H9 (cell line): ENCODE data around the gene NBEAL2. TPM values are rescaled to one million over a fixed set of nuclear protein-coding genes. Genes with fewer than 3 reads are reported as not detected.

Source experiments
- DNase-seq: peaks from one replicate; pipeline ENCODE4 v3.0.0-alpha.2; 2017
- H2AFZ ChIP-seq: one replicate; pipeline ENCODE4 v1.6.1; 2013; ENCODE audit warnings: mild to moderate bottlenecking, low read length, control low read depth, moderate library complexity
- H2AK5ac ChIP-seq: 2 replicates; pipeline ENCODE4 v1.6.1; 2013; ENCODE audit warnings: low read length, control low read depth, mixed read lengths; ENCODE audit not compliant: insufficient read length
- H2BK120ac ChIP-seq: one replicate; pipeline ENCODE4 v1.6.1; 2013; ENCODE audit warnings: low read depth, mild to moderate bottlenecking, low read length, control low read depth, inconsistent platforms; ENCODE audit not compliant: poor library complexity, severe bottlenecking
- H2BK12ac ChIP-seq: 2 replicates; pipeline ENCODE4 v1.6.1; 2013; ENCODE audit warnings: low read length, control low read depth, mixed read lengths, low read depth; ENCODE audit not compliant: insufficient read length
- H2BK15ac ChIP-seq: 2 replicates; pipeline ENCODE4 v1.6.1; 2013; ENCODE audit warnings: low read depth, low read length, control low read depth
- H2BK20ac ChIP-seq: one replicate; pipeline ENCODE4 v1.6.1; 2013; ENCODE audit warnings: low read depth, mild to moderate bottlenecking, low read length, control low read depth, inconsistent platforms; ENCODE audit not compliant: poor library complexity, severe bottlenecking
- H2BK5ac ChIP-seq: 2 replicates; pipeline ENCODE4 v1.6.1; 2013; ENCODE audit warnings: low read length, control low read depth, mixed read lengths; ENCODE audit not compliant: insufficient read length
- H3K14ac ChIP-seq: 2 replicates; pipeline ENCODE4 v1.6.1; 2013; ENCODE audit warnings: low read length, control low read depth; ENCODE audit not compliant: insufficient read depth
- H3K18ac ChIP-seq: 2 replicates; pipeline ENCODE4 v1.6.1; 2013; ENCODE audit warnings: low read depth, mild to moderate bottlenecking, mixed read lengths, low read length, control low read depth; ENCODE audit not compliant: insufficient read length
- H3K23ac ChIP-seq: 2 replicates; pipeline ENCODE4 v1.6.1; 2013; ENCODE audit warnings: low read length, control low read depth, mixed read lengths, low read depth; ENCODE audit not compliant: insufficient read length
- H3K23me2 ChIP-seq: 2 replicates; pipeline ENCODE4 v1.6.1; 2013; ENCODE audit warnings: low read depth, mild to moderate bottlenecking, mixed read lengths, low read length, control low read depth; ENCODE audit not compliant: insufficient read length, poor library complexity, severe bottlenecking
- H3K27ac ChIP-seq: 2 replicates; pipeline ENCODE4 v1.5.1; 2013; ENCODE audit warnings: low read length, control low read depth, mixed read lengths, low read depth; ENCODE audit not compliant: insufficient read length
- H3K27me3 ChIP-seq: 2 replicates; pipeline ENCODE4 v1.6.1; 2013; ENCODE audit warnings: low read length, control low read depth, inconsistent platforms; ENCODE audit not compliant: insufficient read depth
- H3K4ac ChIP-seq: 2 replicates; pipeline ENCODE4 v1.6.1; 2013; ENCODE audit warnings: low read depth, mild to moderate bottlenecking, control low read depth, inconsistent platforms, low read length, moderate library complexity
- H3K4me1 ChIP-seq: 2 replicates; pipeline ENCODE4 v1.6.1; 2013; ENCODE audit warnings: low read length, control low read depth, inconsistent platforms; ENCODE audit not compliant: insufficient read depth
- H3K4me2 ChIP-seq: 2 replicates; pipeline ENCODE4 v1.6.1; 2013; ENCODE audit warnings: low read length, control low read depth, mixed read lengths; ENCODE audit not compliant: insufficient read length, insufficient read depth
- H3K56ac ChIP-seq: 2 replicates; pipeline ENCODE4 v1.6.1; 2013; ENCODE audit warnings: low read depth, mild to moderate bottlenecking, mixed read lengths, low read length, control low read depth; ENCODE audit not compliant: insufficient read length
- H3K79me1 ChIP-seq: 2 replicates; pipeline ENCODE4 v1.6.1; 2013; ENCODE audit warnings: low read depth, mild to moderate bottlenecking, moderate library complexity, low read length, control low read depth, inconsistent platforms; ENCODE audit not compliant: insufficient read depth, poor library complexity, severe bottlenecking
- H3K79me2 ChIP-seq: 2 replicates; pipeline ENCODE4 v1.6.1; 2013; ENCODE audit warnings: low read length, control low read depth, inconsistent platforms; ENCODE audit not compliant: insufficient read depth
- H3K9ac ChIP-seq: 2 replicates; pipeline ENCODE4 v1.6.1; 2013; ENCODE audit warnings: low read length, control low read depth, mixed read lengths; ENCODE audit not compliant: insufficient read length; ENCODE audit errors: extremely low read depth
- H3K9me3 ChIP-seq: one replicate; pipeline ENCODE4 v1.6.1; 2013; ENCODE audit warnings: low read depth, low read length, inconsistent platforms; ENCODE audit not compliant: control insufficient read depth
- H3T11ph ChIP-seq: one replicate; pipeline ENCODE4 v1.6.1; 2013; ENCODE audit warnings: mild to moderate bottlenecking, low read length, control low read depth, inconsistent platforms
- H4K20me1 ChIP-seq: one replicate; pipeline ENCODE4 v1.6.1; 2013; ENCODE audit not compliant: control insufficient read depth, insufficient read length, insufficient read depth
- H4K5ac ChIP-seq: 2 replicates; pipeline ENCODE4 v1.6.1; 2013; ENCODE audit warnings: low read depth, mild to moderate bottlenecking, mixed read lengths, low read length, control low read depth; ENCODE audit not compliant: insufficient read length
- H4K8ac ChIP-seq: replicated peaks from 2 replicates; pipeline ENCODE4 v1.6.1; 2013; ENCODE audit warnings: low read length, control low read depth, mixed read lengths, low read depth; ENCODE audit not compliant: insufficient read length
- H4K91ac ChIP-seq: 2 replicates; pipeline ENCODE4 v1.6.1; 2013; ENCODE audit warnings: low read depth, mild to moderate bottlenecking, moderate library complexity, mixed read lengths, low read length, control low read depth; ENCODE audit not compliant: insufficient read length
- H3K27ac Mint-ChIP-seq, 3 experiments: 2 replicates in 2 of 3; 3 replicates in 1 of 3; pipeline ENCODE4 v1.8.0; 2020 to 2021; ENCODE audit warnings: mixed read lengths in 3 of 3, mild to moderate bottlenecking in 1 of 3, moderate library complexity in 1 of 3
- H3K27me3 Mint-ChIP-seq: 2 replicates; pipeline ENCODE4 v1.8.0; 2021; ENCODE audit warnings: low read depth, mild to moderate bottlenecking, moderate library complexity, mixed read lengths
- H3K36me3 Mint-ChIP-seq, 3 experiments: 2 replicates in 2 of 3; 3 replicates in 1 of 3; pipeline ENCODE4 v1.8.0; 2020 to 2021; ENCODE audit warnings: low read depth in 3 of 3, mixed read lengths in 3 of 3; ENCODE audit not compliant: insufficient read depth in 1 of 3
- H3K4me1 Mint-ChIP-seq, 2 experiments: 2 replicates each; pipeline ENCODE4 v1.8.0; 2020; ENCODE audit warnings: mixed read lengths in 2 of 2
- H3K4me3 Mint-ChIP-seq, 2 experiments: 2 replicates in 1 of 2; 3 replicates in 1 of 2; pipeline ENCODE4 v1.8.0; 2020 to 2021; ENCODE audit warnings: mild to moderate bottlenecking in 2 of 2, mixed read lengths in 2 of 2, moderate library complexity in 1 of 2
- H3K9me3 Mint-ChIP-seq, 2 experiments: 2 replicates in 1 of 2; 3 replicates in 1 of 2; pipeline ENCODE4 v1.8.0; 2020; ENCODE audit warnings: mild to moderate bottlenecking in 2 of 2, mixed read lengths in 2 of 2, moderate library complexity in 1 of 2
- CTCF ChIP-seq: fragments of 200-600 bp; sonication (generic); conservative IDR thresholded peaks from 3 replicates; pipeline ENCODE4 v1.8.0; 2021; ENCODE audit warnings: antibody characterized with exemption, mild to moderate bottlenecking
- WGBS: extraction: QIAGEN DNeasy Blood & Tissue Kit; methylation state at CpG from one replicate; pipeline ENCODE4 v1.1.7; 2013; ENCODE audit warnings: missing lambda C conversion rate, low lambda C conversion rate, mixed read lengths; ENCODE audit not compliant: insufficient read length; ENCODE audit errors: extremely low coverage; 5-methylcytosine and 5-hydroxymethylcytosine counted together
- total RNA-seq: library from RNA; stranded (reverse); gene quantifications from 2 replicates; pipeline ENCODE4 v1.2.1, GENCODE V29; 2021

The NBEAL2 gene
- total RNA-seq, 1 experiment from 2014 or later = 52.1 TPM

GRCh38 chr3:46946856-46947545 lies 32.5 kb upstream of the NBEAL2 start:
- no peaks in the 10 kb centered on the region for H3K27me3 Mint-ChIP-seq
- H3K9ac ChIP-seq = no peak overlapping the region
- H2BK120ac ChIP-seq = no peak overlapping the region
- H3K56ac ChIP-seq = no peak overlapping the region
- no peaks in the 10 kb centered on the region for H3K27me3 ChIP-seq
- H3K23ac ChIP-seq = no peak overlapping the region
- no peak overlapping the region for H2AK5ac ChIP-seq
- peaks cover 6 to 23% (median 17%) of the 10 kb centered on the region in 3 experiments for H3K36me3 Mint-ChIP-seq
- peaks cover 27% of the 10 kb centered on the region; the same call in 1 of the 2 replicates for H3K79me2 ChIP-seq
- no peaks in the 10 kb centered on the region; a peak in 1 of 5 replicates for H3K9me3 Mint-ChIP-seq
- peaks cover 50 to 68% of the 10 kb centered on the region in 2 experiments for H3K4me1 Mint-ChIP-seq
- H3K4ac ChIP-seq = no peak overlapping the region
- no peak for TF ChIP-seq CTCF
- no peak overlapping the region for H3K14ac ChIP-seq
- no peak for DNase-seq
- H4K8ac ChIP-seq = no peak overlapping the region
- H3T11ph ChIP-seq = no peak overlapping the region
- H3K79me1 ChIP-seq = peaks cover 13% of the 10 kb centered on the region
- no CpG with 5 or more reads among the region's 7 CpGs for WGBS
- no peaks in the 10 kb centered on the region for H3K23me2 ChIP-seq
- H2BK5ac ChIP-seq = no peak overlapping the region
- H3K4me2 ChIP-seq = no peak overlapping the region
- H3K9me3 ChIP-seq = no peaks in the 10 kb centered on the region
- H4K91ac ChIP-seq = no peak overlapping the region
- H3K4me1 ChIP-seq = peaks cover 5% of the 10 kb centered on the region; the same call in 1 of the 2 replicates
- peaks cover 2% of the 10 kb centered on the region for H4K20me1 ChIP-seq
- H2BK15ac ChIP-seq = no peak overlapping the region
- no peak overlapping the region for H4K5ac ChIP-seq
- no peak overlapping the region for H2AFZ ChIP-seq
- H3K27ac Mint-ChIP-seq = peak overlapping the region in 1 of 3 experiments; percentile 53; a peak in 1 of 7 replicates
- no peak overlapping the region for H2BK20ac ChIP-seq
- no peak overlapping the region for H2BK12ac ChIP-seq
- H3K27ac ChIP-seq = no peak overlapping the region
- no peak overlapping the region for H3K18ac ChIP-seq
- H3K4me3 Mint-ChIP-seq = no peak overlapping the region
